T-helper 2 cell (primary cell): Measurements from ENCODE around the gene CABP2.
"Not testable (repeated sequence)": the region's sequence is repeated elsewhere in the genome, so short reads cannot be mapped to it uniquely, and the experiment has no call there.

Source experiments
- DNase-seq, 5 experiments: peaks; one replicate each; pipeline versions ENCODE4 v3.0.0 to v3.0.0-alpha.2; 2012 to 2022

The CABP2 gene

GRCh38 chr11:67538823-67539505, 15.7 kb upstream of the CABP2 start:
- DNase-seq = no peak

GRCh38 chr11:67538306-67538705, 15.1 kb upstream of the CABP2 start:
- no peak for DNase-seq

GRCh38 chr11:67535561-67535960, 12.3 kb upstream of the CABP2 start:
- DNase-seq = no peak

GRCh38 chr11:67534070-67534679, 10.9 kb upstream of the CABP2 start:
- no peak for DNase-seq

DNA sequence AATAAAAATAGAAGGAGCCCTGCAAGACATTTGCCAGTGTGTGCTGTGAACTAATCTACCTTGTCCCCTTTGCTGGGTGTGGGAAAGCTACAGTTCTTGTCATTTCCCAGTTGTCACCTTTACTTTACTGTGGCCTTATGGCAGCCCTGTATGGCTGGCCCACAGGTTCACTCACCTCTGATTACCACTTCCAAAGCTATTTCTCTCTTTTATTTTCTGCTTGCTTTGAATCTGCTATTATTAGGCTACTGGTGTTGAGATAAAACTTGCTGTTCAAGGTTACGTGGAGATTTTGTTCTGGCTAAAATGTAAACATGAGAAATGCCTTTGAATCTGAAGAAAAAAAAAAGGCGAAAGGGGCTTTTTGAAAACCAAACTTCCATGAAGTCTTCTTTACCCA, 9.6 kb upstream of the CABP2 start:
- DNase-seq = no peak

DNA sequence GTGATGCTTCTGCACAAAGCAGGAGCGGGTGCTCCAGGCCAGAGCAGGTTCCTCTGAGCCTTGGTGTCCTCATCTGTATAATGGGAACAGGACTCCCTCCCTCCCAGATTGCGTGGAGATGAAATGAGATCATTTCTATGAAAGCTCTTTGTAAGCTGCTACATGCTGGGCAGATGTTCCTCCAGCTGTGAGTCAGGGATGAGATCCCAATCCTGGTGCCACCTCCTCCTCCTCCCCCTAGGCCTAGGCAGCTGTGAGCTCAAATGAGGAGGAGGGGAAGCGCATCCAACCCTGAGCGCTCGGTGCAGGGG, 7.0 kb upstream of the CABP2 start:
- DNase-seq = no peak

- DNase-seq = no peak
Measured at GRCh38 chr11:67528376-67528775, 5.1 kb upstream of the CABP2 start.

GRCh38 chr11:67525275-67525976, 2.2 kb upstream of the CABP2 start:
- DNase-seq = no peak

DNA sequence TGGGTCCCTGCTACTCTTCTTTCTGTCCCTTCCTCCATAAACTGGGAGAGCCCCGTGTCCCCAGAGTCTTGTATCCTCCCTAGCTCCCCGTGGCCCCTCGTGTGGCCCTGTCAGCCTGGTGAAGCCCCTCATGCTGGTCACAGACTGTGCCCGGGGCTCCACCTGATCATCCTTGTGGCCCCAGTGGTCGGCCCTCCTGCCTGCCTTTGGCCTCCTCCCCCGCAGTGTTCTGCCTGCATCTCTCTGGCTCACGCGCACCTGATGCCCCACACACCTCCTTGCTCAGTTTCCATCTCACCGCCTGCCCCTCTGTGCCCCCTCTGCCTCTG, 1.2 kb upstream of the CABP2 start:
- no peak for DNase-seq

DNA sequence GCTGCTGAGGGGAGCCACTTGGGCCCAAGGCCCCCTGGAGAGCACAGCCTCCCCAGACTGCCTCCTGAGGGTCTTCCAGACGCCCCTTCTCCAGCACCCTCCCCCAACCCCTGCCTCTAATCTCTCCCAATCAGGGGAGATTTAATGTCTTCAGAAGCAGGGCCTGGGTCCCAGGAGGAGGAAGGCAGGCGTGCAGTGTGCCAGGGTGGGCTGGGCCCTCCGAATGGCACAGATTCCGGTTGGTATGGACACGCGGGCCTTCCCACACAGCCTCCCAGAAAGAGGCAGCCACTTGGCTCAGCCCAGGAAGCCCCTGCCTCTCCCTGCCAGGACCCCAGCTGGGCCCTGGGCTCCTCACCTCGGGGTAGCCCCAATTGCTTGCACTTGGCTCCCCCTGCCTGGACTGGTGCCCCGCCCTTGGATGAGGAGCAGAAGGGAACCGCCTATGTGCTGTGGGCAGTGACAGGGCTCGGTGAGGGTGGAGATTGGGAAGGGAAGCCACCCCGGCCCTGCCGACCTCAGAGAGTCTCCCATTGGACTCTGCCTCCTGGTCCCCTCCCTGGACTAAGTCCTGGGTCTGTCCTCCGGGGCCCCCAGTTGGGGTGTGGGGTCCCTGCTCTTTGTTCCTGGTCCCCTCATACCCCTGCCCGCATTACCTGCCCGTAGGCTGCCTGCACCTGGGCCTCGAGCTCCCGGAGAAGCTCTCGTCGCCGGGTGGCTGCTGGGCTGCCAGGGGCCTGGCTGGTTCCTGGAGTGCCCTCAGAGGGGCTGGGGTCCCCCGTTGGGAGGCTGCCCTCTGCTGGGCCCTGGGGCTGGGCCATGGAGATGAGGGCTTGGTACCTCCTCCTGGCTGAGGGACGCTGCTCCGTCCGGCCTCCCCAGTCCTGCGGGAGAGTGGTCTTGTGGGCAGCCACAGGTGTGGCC, 572 bp upstream of the CABP2 start:
- DNase-seq = no peak

GRCh38 chr11:67522338-67522737, 908 bp downstream of the CABP2 start:
- DNase-seq = no peak

- DNase-seq = no peak
Measured at GRCh38 chr11:67521924-67522323, 1.3 kb downstream of the CABP2 start.

GRCh38 chr11:67520856-67521824, 2.1 kb downstream of the CABP2 start:
- no peak for DNase-seq

GRCh38 chr11:67519726-67520125, 3.5 kb downstream of the CABP2 start:
- no peak for DNase-seq

DNA sequence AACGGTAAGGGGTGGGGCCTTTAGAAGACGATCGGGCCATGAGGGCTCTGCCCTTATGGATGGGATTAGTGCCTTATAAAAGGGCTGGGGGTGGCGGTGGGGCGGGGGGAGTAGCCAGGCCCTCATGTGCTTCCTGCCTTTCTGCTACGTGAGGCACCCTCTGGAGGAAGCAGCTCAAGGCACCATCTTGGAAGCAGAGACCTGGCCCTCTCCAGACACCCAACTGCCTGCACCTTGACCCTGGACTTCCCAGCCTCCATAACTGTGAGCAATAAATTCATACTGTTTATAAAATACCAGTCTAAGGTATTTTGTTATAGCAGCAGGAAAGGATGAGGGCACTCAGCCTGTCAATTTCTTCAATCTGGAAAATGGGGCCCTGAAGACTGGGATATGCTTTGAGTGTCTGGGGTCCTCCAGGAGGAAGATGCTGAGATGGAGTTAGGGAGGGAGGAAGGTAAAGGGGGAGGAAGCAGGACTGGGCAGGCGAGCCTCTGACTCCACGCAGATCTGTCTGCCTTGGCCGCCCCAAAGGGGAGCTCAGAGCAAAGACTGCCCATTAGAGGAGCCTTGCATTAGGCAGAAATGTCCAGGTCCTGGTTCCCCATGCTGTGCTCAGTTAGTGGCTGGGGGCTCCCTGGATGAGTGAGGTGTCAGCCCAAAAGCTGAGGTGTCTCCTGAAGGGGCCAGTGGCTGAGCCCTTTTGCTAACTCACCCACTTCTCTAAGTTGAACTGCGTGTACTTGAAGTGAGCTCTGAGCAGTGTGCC, 5.3 kb downstream of the CABP2 start:
- no peak for DNase-seq

GRCh38 chr11:67516806-67517205, 6.4 kb downstream of the CABP2 start:
- DNase-seq = no peak

DNA sequence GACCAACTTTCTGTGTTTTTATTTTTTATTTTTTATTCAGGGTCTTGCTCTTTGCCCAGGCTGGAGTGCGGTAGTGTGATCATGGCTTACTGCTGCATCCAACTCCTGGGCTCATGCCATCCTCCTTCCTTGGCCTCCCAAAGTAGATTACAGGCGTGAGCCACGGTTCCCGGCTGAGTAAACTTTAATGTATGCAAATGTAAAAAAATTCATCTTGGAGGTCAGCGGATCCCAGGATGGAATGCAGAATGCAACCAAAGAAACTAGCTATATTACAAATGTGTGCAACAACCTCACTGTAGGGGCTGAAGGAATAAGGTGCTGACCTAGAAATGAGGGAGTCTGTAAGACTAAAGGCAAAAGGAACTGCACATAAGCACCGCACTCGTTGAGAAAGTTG, 9.1 kb downstream of the CABP2 start:
- no peak for DNase-seq

DNA sequence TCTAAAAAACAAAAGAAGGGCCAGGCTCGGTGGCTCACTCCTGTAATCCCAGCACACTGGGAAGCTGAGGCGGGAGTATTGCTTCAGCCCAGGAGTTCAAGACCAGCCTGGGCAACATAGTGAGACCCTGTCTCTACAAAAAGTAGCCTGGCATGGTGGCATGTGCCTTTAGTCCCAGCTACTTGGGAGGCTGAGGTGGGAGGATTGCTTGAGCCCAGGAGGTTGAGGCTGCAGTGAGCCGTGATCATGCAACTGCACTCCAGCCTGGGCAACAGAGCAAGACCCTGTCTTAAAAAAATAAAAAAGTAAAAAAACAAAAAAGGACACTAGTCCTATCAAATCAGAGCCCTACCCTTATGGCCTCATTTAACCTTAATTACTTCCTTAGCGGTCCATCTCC, 11.7 kb downstream of the CABP2 start:
- DNase-seq = not testable (repeated sequence)

DNA sequence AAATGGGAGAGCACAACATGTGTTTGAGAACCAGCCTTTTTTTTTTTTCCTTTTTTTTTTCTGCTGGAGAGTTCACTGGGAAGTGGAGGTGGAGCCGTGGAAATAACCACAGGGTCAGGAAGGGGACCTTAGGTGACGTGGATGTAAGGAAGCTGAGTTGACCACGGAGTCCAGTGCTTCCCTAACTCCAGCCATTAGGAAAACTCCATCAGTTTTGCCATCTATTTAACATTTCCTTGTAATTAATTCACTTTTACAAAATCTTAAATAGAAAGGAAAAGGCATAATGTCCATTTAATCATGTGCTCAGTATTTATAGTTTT, 13.3 kb downstream of the CABP2 start:
- no peak for DNase-seq

- peak; percentile 97 to 99 (median 98) for DNase-seq
Measured at GRCh38 chr11:67508486-67509121, 14.6 kb downstream of the CABP2 start.
